Effector CD8-positive, alpha-beta T cell (primary cell): ENCODE data around the gene CCDC91.
"Not testable (repeated sequence)": the region's sequence is repeated elsewhere in the genome, so short reads cannot be mapped to it uniquely, and the experiment has no call there.

Experiments
- DNase-seq: peaks from one replicate; lab custom pipeline; 2025; lab: John Stamatoyannopoulos, UW

CCDC91 gene

GRCh38 chr12:28367326-28367725 is 177.1 kb downstream of the CCDC91 start:
- DNase-seq: no peak

DNA sequence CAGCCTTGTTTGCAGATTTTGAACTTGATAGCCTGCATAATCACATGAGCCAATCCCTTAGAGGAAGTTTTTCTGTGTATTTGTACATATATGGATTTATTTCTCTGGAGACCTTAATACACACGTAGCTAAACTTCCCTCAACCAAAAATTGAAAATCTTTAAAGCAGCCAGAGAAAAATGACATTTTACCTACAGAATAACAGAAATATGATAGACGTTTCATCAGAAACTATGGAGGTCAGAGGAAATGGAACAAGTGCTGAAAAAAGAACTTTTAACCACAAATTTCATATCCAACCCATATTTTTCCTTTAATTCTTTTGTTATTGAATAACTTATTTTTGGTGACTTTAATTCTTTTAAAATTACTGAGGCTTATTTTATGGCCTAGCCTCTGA is 177.7 kb downstream of the CCDC91 start:
- DNase-seq: no peak

DNA sequence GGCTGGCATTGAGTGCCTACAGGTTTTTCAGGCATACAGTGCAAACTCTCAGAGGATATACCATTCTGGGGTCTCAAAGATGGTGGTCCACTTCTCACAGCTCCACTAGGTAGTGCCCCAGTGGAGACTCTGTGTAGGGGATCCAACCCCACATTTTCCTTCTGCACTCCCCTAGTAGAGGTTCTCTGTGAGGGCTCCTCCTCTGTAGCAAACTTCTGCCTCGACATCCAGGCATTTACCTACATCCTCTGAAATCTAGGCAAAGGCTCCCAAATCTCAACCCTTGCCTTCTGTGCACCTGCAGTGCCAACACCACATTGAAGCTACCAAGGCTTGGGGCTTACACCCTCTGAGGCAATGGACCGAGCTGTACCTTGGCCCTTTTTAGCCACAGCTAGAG is 179.2 kb downstream of the CCDC91 start:
- DNase-seq: no peak

- no peak for DNase-seq
Measured at GRCh38 chr12:28374556-28374955, 184.3 kb downstream of the CCDC91 start.

GRCh38 chr12:28378736-28379135 is 188.5 kb downstream of the CCDC91 start:
- DNase-seq: no peak

DNA sequence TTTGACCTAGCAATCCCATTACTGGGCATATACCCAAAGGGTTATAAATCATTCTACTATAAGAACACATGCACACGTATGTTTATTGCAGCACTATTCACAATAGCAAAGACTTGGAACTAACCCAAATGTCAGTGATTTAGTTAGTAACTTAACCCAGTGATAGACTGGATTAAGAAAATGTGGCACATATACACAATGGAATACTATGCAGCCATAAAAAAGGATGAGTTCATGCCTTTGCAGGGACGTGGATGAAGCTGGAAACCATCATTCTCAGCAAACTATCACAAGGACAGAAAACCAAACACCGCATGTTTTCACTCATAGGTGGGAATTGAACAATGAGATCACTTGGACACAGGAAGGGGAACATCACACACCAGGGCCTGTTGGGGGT is 189.5 kb downstream of the CCDC91 start:
- not testable (repeated sequence) for DNase-seq

GRCh38 chr12:28383368-28383767 is 193.1 kb downstream of the CCDC91 start:
- no peak for DNase-seq

DNA sequence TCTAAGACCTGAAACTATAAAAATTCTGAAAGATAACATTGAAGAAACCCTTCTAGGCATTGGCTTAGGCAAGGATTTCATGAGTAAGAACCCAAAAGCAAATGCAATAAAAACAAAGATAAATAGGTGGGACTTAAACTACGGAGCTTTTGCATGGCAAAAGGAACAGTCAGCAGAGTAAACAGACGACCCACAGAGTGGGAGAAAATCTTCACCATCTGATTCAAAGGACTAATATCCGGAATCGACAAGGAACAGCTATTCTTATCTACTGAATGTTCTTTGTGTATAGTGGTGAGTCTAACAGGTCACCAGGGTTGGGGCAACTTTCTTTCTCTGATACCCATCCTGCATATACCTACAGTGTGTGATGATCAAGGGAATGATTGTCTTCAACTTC is 198.6 kb downstream of the CCDC91 start:
- no peak for DNase-seq

DNA sequence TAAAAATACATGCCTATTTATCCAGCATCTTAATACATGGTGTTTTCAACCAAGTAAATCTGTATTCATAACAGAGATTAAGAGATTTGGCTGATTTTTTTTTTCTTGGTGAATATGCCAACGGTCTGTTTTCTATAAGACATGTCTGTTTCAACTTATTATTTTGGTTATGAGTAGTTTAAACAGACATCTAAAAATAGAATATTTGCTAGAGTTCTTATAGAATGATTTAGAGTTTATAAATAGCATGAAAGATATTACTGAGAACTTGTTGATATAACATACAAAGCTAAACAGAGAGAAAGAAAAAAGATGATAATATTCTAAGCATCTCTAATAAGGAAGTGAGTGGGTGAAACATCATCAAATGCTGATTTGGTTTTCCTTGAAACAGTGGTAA is 199.9 kb downstream of the CCDC91 start:
- no peak for DNase-seq

GRCh38 chr12:28390761-28391385 is 200.6 kb downstream of the CCDC91 start:
- DNase-seq: no peak

DNA sequence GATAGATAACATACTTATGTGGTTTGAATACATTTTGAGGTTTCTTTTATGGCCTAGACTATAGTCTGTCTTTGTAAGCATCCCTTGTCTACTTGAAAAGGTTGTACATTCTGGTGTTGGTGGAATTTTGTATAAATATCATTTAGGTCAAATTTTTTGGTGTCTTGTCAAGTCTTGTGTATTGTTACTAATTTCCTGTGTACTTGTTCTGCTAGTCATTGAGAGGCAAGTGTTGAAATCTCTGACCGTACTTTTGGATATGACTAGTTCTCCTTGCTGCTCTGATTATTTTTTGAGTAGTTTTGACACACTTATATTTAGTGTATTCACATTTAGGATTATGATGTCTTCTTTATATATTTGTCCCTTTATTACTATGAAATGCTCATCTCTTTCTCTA is 219.6 kb downstream of the CCDC91 start:
- no peak for DNase-seq

DNA sequence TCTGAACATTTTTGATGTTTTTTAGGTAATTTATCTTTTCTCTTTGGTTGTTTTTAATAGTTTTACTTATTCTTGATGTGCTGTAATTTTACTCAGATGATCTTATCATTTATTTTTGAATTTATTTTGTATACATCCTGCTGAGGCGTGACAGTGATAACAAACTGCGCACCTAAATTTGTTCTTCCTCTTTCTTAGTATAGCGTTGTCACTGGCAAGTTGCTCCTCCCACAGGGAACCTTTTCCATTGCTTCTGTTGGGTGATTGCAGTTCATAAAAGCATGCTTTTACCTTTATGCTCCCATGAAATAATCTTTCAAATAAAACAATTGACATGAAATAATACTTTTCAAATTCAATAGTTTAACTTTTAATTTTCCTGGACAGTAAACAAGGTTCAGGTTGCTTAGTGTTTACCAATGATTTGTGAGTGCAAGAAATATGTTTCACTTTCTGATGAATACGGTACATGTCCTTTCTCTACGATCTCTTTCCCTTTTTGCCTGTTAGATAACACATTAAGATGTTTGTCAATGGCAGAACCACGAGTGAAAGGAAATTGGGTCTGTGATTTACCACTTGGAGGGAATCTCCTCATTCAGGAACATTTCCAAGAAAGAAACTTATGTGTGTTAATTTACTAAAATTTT is 223.3 kb downstream of the CCDC91 start:
- no peak for DNase-seq

- DNase-seq: no peak
Measured at GRCh38 chr12:28415755-28416154, 225.5 kb downstream of the CCDC91 start.

DNA sequence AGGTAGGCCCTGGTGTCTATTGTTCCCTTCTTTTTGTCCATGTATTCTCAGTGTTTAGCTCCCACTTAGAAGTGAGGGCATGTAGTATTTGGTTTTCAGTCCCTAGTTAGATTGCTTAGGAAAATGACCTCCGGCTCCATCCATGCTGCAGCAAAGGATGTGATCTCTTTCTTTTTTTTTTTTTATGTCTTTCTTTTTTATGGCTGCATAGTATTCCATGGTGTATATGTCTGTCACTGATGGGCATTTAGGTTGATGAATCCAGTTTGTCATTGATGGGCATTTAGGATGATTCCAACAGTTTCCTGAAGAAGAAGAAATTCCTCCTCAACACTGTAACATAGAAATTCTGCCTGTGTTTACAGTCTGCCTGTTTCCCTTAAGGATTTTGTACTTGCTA is 231.1 kb downstream of the CCDC91 start:
- DNase-seq: no peak

DNA sequence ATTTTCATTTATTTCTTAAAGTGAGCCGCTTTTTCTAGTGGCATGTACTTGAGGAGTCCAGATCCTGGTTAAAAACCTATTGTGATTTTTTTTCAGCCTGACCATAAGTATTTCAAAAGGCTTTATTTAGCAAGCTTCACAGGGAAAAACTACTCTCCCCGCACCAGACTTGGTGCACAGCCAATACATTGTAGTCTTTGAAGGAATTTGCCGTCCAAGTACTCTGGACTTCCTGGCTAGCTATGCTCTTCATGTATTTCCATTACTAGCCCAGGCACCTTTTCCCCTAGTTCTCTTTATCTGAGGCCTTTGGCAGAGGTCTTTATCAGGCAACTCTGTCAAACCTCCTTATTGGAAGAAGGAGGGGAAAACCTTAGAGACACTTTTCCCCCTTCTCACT is 234.7 kb downstream of the CCDC91 start:
- DNase-seq: no peak

- DNase-seq: no peak
Measured at GRCh38 chr12:28425526-28425925, 235.3 kb downstream of the CCDC91 start.

DNA sequence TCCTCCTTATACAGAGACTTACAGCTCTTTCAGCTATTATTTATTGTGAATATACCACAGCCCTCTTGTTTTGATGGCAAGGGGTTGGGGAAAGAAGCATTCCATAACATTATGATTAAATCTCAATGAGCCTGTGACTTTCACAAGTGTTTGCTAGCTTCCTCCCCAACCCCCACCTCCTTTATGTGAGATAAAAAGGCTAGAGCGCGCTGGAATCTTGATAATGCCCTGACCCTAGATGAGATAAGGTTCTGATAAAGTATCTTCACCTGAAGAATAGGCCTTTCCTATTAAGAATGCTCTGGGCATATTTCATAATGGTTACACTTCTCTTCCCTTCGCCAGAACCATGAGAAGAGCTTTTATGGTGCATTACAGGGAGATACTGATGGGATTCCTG is 236.8 kb downstream of the CCDC91 start:
- DNase-seq: no peak

DNA sequence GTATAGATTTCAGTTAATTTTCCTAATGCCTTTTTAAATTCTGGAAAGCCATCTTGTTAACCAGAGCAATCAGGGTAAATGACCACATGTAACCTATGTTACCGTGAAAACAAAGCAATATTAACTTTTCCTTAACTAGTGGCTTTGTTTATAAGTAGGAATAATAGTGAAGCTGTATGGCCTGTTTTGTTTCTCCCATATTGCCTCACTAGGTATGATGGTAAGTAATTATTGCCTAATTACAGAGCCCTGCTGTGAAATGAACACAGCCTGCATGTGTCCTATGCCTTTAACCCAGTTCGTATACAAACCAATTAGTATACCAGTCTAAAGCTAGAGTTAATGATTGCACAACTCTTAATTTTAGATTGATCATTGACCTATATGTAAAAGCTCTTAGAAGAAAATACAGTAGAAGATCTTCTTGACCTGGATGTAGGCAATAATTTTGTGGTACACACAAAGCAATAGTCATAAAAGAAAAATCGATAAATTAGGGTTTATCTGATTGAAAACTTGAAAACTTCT is 249.9 kb downstream of the CCDC91 start:
- no peak for DNase-seq

GRCh38 chr12:28442101-28442500 is 251.8 kb downstream of the CCDC91 start:
- DNase-seq: no peak

- no peak for DNase-seq
Measured at GRCh38 chr12:28443337-28443736, 253.1 kb downstream of the CCDC91 start.

DNA sequence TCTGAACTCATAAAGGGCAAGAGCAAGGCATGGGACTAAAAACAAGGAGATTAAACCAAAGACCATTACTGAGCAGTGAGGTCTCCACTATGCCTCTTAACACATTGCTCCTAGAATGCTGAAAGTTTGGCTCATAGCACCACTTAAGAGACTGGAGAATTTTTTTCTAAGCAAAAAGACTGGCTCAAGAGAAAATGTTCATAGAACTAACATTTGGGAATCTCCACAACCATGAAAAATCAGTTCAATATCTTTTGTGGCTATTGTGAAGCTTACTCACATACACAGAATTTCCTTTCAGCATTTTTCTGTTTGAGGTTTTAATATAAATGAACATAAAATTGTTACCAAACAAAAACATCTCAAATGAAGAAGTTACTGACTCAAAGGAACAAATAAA is 255.8 kb downstream of the CCDC91 start:
- DNase-seq: no peak

DNA sequence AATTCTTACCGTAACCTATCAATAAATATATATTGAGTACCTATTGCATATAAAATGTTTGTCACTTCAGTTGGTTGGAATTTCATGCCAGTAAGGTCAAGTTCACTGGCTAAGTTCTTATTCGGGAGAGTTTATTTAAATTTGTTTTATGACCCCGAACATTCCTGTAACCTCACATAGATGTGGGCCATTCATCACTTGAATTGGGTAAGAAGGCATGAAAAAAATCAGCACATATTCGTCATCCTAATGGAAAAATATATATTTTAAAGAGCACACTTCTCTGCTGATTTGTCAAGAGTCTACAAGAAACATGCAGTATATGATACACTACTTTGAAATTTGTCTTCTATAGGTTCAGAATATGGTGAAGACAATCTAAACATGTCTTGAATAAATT is 263.4 kb downstream of the CCDC91 start:
- DNase-seq: no peak

DNA sequence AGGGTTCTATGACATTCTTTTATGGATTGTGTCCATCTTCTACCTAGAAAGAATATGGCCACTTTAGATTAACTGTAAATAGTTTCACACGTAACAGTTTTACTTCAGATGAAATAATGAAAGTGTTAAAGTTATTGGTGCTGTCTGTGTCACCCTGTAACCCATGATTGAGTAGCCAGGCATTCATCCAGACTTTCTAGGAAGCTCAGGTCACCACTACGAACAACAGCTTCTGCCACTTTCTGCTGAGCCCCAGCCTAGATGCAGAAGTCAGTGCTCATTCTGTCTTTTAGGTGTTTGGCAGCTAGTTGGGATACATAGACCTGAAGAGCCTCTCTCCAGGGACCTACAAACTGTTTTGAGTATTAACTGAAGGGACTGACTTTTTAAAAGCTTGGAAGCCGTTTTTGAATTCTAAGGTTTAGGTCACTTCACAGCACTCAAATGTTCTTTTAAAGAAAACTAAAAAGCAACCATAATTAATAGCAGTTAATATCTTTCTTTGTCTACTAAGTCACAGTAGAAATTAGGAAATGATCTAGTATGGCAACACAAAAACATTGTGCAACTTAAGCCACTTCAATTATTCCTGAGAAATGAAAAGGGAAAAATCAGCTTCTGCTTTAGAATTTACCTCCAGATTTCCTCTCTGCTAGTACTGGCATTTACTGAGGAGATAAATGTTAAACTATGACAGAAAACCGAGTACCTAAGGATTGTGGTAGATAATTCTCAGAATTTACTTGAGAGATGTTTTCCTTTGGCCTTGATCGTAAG is 266.9 kb downstream of the CCDC91 start:
- DNase-seq: no peak
